ENCODE results near the gene MAP2K3.

DNA sequence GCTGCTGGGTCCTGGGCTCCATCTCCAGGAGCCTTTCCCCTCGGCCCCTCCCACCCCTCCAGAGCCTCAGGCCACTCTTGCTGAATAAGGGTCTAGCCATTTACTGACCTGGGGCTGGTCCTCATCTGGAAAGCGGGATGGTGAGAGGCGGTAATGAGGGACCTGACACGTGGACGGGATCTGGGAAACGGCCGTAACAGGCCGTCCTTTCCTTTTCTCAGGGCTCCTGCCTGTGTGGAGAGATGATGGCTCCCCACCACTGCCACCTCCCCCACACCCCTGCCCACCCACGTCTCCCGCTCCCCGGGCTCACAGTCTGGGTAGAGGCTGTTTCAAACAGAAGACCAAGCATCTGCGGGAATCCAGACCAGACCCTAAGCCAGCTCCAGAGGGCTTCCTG lies 71.1 kb downstream of the MAP2K3 start:
- TF ChIP-seq, protein P1, sequence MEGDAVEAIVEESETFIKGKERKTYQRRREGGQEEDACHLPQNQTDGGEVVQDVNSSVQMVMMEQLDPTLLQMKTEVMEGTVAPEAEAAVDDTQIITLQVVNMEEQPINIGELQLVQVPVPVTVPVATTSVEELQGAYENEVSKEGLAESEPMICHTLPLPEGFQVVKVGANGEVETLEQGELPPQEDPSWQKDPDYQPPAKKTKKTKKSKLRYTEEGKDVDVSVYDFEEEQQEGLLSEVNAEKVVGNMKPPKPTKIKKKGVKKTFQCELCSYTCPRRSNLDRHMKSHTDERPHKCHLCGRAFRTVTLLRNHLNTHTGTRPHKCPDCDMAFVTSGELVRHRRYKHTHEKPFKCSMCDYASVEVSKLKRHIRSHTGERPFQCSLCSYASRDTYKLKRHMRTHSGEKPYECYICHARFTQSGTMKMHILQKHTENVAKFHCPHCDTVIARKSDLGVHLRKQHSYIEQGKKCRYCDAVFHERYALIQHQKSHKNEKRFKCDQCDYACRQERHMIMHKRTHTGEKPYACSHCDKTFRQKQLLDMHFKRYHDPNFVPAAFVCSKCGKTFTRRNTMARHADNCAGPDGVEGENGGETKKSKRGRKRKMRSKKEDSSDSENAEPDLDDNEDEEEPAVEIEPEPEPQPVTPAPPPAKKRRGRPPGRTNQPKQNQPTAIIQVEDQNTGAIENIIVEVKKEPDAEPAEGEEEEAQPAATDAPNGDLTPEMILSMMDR (conservative IDR thresholded peaks at IDR 0.05; ENCODE audit: low read length) = no peak
- no peak for TF ChIP-seq EZH2phosphoT487 (IDR thresholded peaks at IDR 0.05; ENCODE audit: borderline replicate concordance, low read depth, low read length)
